Naive thymus-derived CD4-positive, alpha-beta T cell (primary cell): ENCODE measurements around the gene PRDM2. TPM values are rescaled to one million over a fixed set of nuclear protein-coding genes. Genes with fewer than 3 reads are reported as not detected.

Experiments used
- ATAC-seq: fragments of 150-1000 bp; cut with Tn5 transposase; 2 replicates; pipeline ENCODE4 v1.10.0; 2021; ENCODE audit warnings: mild to moderate bottlenecking, moderate library complexity
- CTCF ChIA-PET: fragments of 350-600 bp; sonication (Branson Sonifier 250); formaldehyde crosslinking; loops from one replicate; lab custom pipeline; 2021; ENCODE audit warnings: antibody characterized with exemption; lab: Charles Lee
- POLR2A ChIA-PET: fragments of 350-600 bp; sonication (Branson Sonifier 250); formaldehyde crosslinking; loops from one replicate; lab custom pipeline; 2021; ENCODE audit warnings: antibody characterized with exemption, inconsistent platforms; lab: Charles Lee
- DNase-seq, 9 donors: peaks; one replicate each; pipeline versions ENCODE4 v3.0.0 to v3.0.0-alpha.2; 2020 to 2022; ENCODE audit warnings: mixed read lengths in 1 of 9
- H3K27ac ChIP-seq: one replicate; pipeline ENCODE4 v1.7.0; 2013; ENCODE audit warnings: mild to moderate bottlenecking, low read depth, low read length, moderate library complexity
- H3K27me3 ChIP-seq, 2 donors: one replicate each; pipeline ENCODE4 v1.7.0; 2013; ENCODE audit warnings: low read length in 2 of 2, mild to moderate bottlenecking in 2 of 2, moderate library complexity in 2 of 2; ENCODE audit not compliant: control insufficient read depth in 2 of 2, insufficient read depth in 2 of 2
- H3K36me3 ChIP-seq, 3 experiments: 1 replicate in 2 of 3; 2 replicates in 1 of 3; pipeline ENCODE4 v1.7.0; 2013; ENCODE audit warnings: low read length in 3 of 3, mild to moderate bottlenecking in 3 of 3, moderate library complexity in 1 of 3; ENCODE audit not compliant: insufficient read depth in 3 of 3, control insufficient read depth in 2 of 3
- H3K4me1 ChIP-seq, 2 donors: one replicate each; pipeline ENCODE4 v1.7.0; 2013; ENCODE audit warnings: low read length in 2 of 2, mild to moderate bottlenecking in 2 of 2, moderate library complexity in 1 of 2; ENCODE audit not compliant: control insufficient read depth in 2 of 2, insufficient read depth in 2 of 2
- H3K4me3 ChIP-seq: 2 replicates; pipeline ENCODE4 v1.7.0; 2013; ENCODE audit warnings: mild to moderate bottlenecking, low read length
- H3K9me3 ChIP-seq, 3 experiments: 1 replicate in 2 of 3; 2 replicates in 1 of 3; pipeline ENCODE4 v1.7.0; 2013; ENCODE audit warnings: low read length in 3 of 3; ENCODE audit not compliant: control insufficient read depth in 2 of 3
- H3K27ac Mint-ChIP-seq, 9 donors: one replicate each; pipeline ENCODE4 v1.8.0; 2020 to 2022; ENCODE audit warnings: mixed read lengths in 9 of 9, mild to moderate bottlenecking in 8 of 9, moderate library complexity in 5 of 9, inconsistent platforms in 2 of 9
- H3K27me3 Mint-ChIP-seq, 5 donors: one replicate each; pipeline ENCODE4 v1.8.0; 2021 to 2022; ENCODE audit warnings: mixed read lengths in 5 of 5, mild to moderate bottlenecking in 1 of 5
- H3K36me3 Mint-ChIP-seq, 5 donors: one replicate each; pipeline ENCODE4 v1.8.0; 2020 to 2022; ENCODE audit warnings: mixed read lengths in 5 of 5, mild to moderate bottlenecking in 3 of 5, inconsistent platforms in 1 of 5
- H3K4me1 Mint-ChIP-seq, 7 donors: one replicate each; pipeline ENCODE4 v1.8.0; 2020 to 2022; ENCODE audit warnings: mixed read lengths in 7 of 7, mild to moderate bottlenecking in 3 of 7, inconsistent platforms in 1 of 7
- H3K4me3 Mint-ChIP-seq, 10 donors: one replicate each; pipeline ENCODE4 v1.8.0; 2020 to 2022; ENCODE audit warnings: mild to moderate bottlenecking in 10 of 10, mixed read lengths in 10 of 10, moderate library complexity in 6 of 10, inconsistent platforms in 2 of 10
- H3K9me3 Mint-ChIP-seq, 11 donors: one replicate each; pipeline ENCODE4 v1.8.0; 2020 to 2022; ENCODE audit warnings: mixed read lengths in 11 of 11, mild to moderate bottlenecking in 4 of 11, inconsistent platforms in 1 of 11, moderate library complexity in 1 of 11
- intact Hi-C, 2 donors: fragments of 100-400 bp; cut with micrococcal nuclease; formaldehyde crosslinking; loops; one replicate each; pipeline ENCODE4 v1.15.1; 2023
- polyA plus RNA-seq, 2 donors: library from polyadenylated mRNA; unstranded; fragments of 300-500 nt; fragmentation: Illumina TruSeq; gene quantifications; one replicate each; pipeline ENCODE4 v1.2.3, GENCODE V29; 2021
- total RNA-seq, 6 experiments: library from RNA in 5 of 6; stranded (reverse) in 5 of 6; gene quantifications; 1 replicate in 5 of 6; 2 replicates in 1 of 6; pipeline ENCODE4 v1.2.3 and lab custom pipeline; 2021 to 2026

The PRDM2 gene
- total and polyA plus RNA-seq, 7 experiments from 2014 or later = 16.3 to 142 (median 114) TPM

DNA sequence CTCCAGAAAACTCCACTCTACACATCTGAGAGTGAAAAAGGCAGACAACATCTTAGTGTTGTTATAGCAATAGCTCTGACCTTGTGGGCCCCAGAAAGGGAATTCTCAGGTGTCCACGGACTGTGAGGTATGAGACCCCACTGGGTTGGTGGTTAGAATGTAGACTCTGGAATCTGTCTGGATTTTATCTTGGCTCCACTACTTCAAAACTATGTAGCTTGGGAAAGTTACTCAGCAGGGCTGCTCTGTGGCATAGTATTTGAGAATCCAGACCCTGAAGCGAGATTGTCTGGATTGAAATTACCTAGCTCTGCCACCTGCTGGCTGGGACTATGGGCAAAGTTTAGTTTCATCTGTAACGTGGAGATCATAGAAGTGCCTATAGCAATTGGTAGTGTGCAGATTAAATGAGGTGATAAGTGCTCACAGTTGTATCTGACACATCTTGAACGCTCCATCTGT, 25.8 kb downstream of the PRDM2 start:
- Histone ChIP-seq H3K4me3 (no peak overlapping the region), H3K27me3 (no peaks in the 10 kb centered on the region), H3K27ac (peak overlapping the region; percentile 41), H3K4me1 (peaks cover 18 to 31% of the 10 kb centered on the region in 2 donors), H3K9me3 (no peaks in the 10 kb centered on the region), H3K36me3 (no peaks in the 10 kb centered on the region)
- DNase-seq (peak in 7 of 9 donors; percentile 51 to 74 (median 66)), ATAC-seq (peak; percentile 67)
- Mint-ChIP-seq H3K9me3 (no peaks in the 10 kb centered on the region), H3K27me3 (no peaks in the 10 kb centered on the region), H3K4me3 (no peak overlapping the region), H3K4me1 (peaks cover 28 to 93% (median 63%) of the 10 kb centered on the region in 7 donors), H3K27ac (peak overlapping the region; percentile 17 to 87 (median 34)), H3K36me3 (peaks cover 0 to 6% (median 0%) of the 10 kb centered on the region in 5 donors)
- CTCF ChIA-PET = interaction anchor here (0.6 to 3.8 kb wide), 13 partner anchors 9 to 203 kb away, joined by 3 to 39 read pairs (median 4); no protein-coding TSS in a partner anchor
- intact Hi-C loops = loop anchor here (1.0 kb wide), 3 partner anchors 25 to 235 kb away; partner anchors contain the start of gene PRDM2 (in 1 of the 2)
- POLR2A ChIA-PET = interaction anchor here (0.6 to 14.2 kb wide), 11 partner anchors 9 to 63 kb away, joined by 3 to 206 read pairs (median 4); no protein-coding TSS in a partner anchor

DNA sequence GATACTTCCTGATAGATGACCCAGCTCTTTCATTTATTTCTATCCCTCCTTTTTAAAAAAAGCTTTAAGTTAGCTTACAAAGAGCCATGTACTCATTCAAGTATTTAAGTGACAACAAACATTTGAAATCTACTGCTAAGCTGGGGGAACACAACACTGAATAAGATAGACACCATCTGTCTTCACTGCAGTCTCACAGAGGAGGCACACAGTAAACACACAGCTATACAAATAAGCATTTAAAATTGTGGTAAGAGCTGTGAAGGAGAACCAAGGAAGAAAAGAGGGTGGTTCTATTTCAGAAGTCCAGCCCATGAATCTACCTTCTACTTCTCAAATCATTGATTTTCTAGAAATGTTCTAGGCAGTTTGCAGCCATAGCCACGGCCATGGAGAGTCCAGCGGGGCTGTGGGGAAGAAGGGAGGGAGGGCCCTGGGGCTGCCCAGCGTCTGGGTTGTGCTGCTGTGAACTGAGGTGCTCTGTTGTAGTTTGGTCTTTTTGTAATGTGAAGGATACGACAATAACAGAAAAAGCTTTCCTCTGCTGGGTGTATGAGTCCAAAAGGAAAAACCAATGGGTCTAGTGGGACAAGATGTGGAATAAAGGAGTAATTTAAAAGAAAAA, 28.2 kb downstream of the PRDM2 start:
- H3K36me3 Mint-ChIP-seq = peaks cover 0 to 2% (median 0%) of the 10 kb centered on the region in 5 donors
- H3K27ac ChIP-seq = no peak overlapping the region
- H3K9me3 Mint-ChIP-seq = no peaks in the 10 kb centered on the region
- H3K36me3 ChIP-seq = no peaks in the 10 kb centered on the region
- POLR2A ChIA-PET = interaction anchor here (0.5 to 14.2 kb wide), 8 partner anchors 17 to 55 kb away, joined by 3 to 206 read pairs (median 4); no protein-coding TSS in a partner anchor
- CTCF ChIA-PET = interaction anchor here (0.8 to 1.9 kb wide), 2 partner anchors 21 kb away, joined by 3 to 6 read pairs; no protein-coding TSS in a partner anchor
- H3K27ac Mint-ChIP-seq = peak overlapping the region; percentile 65 to 100 (median 97)
- peaks cover 42 to 99% (median 83%) of the 10 kb centered on the region in 7 donors for H3K4me1 Mint-ChIP-seq
- H3K9me3 ChIP-seq = no peaks in the 10 kb centered on the region
- H3K27me3 ChIP-seq = no peaks in the 10 kb centered on the region
- no peak overlapping the region for H3K4me3 ChIP-seq
- DNase-seq (no peak), ATAC-seq (no peak)
- no peaks in the 10 kb centered on the region for H3K27me3 Mint-ChIP-seq
- intact Hi-C loops = no loop called here
- peak overlapping the region in 1 of 10 donors; percentile 16 for H3K4me3 Mint-ChIP-seq
- peaks cover 39 to 44% of the 10 kb centered on the region in 2 donors for H3K4me1 ChIP-seq

DNA sequence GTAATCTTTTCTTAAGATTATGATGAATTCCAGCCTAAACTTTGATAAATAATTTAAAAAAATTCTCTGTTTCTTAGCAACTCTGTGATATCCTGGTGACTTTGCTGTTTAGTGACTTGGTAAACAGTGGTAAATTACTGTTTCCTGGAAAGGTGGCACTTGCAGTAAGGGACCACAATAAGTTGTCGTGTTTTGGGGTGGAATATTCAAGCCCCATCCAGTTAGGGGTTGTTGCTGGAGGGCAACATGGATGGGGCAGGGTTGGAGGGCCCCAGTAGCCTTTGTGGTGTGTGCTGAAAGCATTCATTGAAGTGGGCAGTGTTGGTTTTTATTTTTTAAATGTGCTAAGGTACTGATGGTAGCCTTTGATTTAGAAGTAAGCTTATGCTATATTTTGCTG, 30.3 kb downstream of the PRDM2 start:
- Mint-ChIP-seq H3K4me1 (peaks cover 50 to 99% (median 87%) of the 10 kb centered on the region in 7 donors), H3K36me3 (peaks cover 0 to 4% (median 0%) of the 10 kb centered on the region in 5 donors), H3K4me3 (peak overlapping the region; percentile 70 to 91 (median 86)), H3K27ac (peak overlapping the region; percentile 96 to 100 (median 98)), H3K9me3 (no peaks in the 10 kb centered on the region), H3K27me3 (no peaks in the 10 kb centered on the region)
- Histone ChIP-seq H3K9me3 (no peaks in the 10 kb centered on the region), H3K4me3 (peak overlapping the region; percentile 18), H3K36me3 (no peaks in the 10 kb centered on the region), H3K27ac (peak overlapping the region; percentile 81), H3K4me1 (peaks cover 56 to 60% of the 10 kb centered on the region in 2 donors), H3K27me3 (no peaks in the 10 kb centered on the region)
- intact Hi-C loops = loop anchor here in 1 of 2 donors (2.0 to 5.0 kb wide), 2 partner anchors 37 to 79 kb away; no protein-coding TSS in a partner anchor
- CTCF ChIA-PET = interaction anchor here (0.6 to 1.9 kb wide), 6 partner anchors 17 to 1545 kb away, joined by 3 to 7 read pairs (median 4); no protein-coding TSS in a partner anchor
- ATAC-seq = no peak
- DNase-seq = peak in 4 of 9 donors; percentile 22 to 33 (median 26)
- POLR2A ChIA-PET = interaction anchor here (0.6 to 14.2 kb wide), 10 partner anchors 9 to 51 kb away, joined by 3 to 206 read pairs (median 4); no protein-coding TSS in a partner anchor

DNA sequence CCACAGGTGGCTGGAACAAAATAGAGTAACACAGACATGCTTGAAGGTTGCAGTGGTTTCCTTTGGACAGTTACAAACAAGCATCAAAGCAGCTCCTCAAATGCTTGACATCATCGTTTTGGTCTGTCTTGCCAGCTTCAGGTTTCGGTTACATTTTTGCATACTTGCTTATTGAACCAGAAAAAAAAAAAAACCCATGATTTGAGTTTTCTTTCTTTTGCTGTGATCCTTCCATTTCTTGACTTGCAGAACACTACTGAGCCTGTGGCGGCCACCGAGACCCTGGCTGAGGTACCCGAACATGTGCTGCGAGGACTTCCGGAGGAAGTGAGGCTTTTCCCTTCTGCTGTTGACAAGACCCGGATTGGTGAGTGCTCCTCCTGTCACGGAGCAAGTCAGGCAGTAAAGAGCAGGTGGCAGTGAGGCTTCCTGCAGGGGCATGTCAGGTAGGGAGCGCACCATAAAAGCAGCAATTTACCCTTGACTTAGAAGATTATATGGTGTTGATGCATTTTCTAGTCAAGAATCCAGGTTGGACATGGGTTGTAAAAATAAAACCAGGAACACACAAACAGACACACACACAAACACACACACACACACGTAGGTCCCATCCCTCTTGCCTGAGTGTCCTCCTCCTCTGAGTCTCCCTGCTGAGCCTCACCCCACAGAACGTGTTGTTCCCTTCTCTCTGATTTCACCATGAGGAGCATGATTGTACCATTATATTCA, 30.9 kb downstream of the PRDM2 start:
- DNase-seq (peak; percentile 56 to 96 (median 92)), ATAC-seq (peak; percentile 94)
- peak overlapping the region; percentile 81 for H3K27ac ChIP-seq
- Mint-ChIP-seq H3K9me3 (no peaks in the 10 kb centered on the region), H3K4me3 (peak overlapping the region; percentile 70 to 91 (median 86)), H3K27ac (peak overlapping the region; percentile 96 to 100 (median 98)), H3K27me3 (no peaks in the 10 kb centered on the region), H3K36me3 (peaks cover 0 to 10% (median 0%) of the 10 kb centered on the region in 5 donors), H3K4me1 (peaks cover 50 to 99% (median 87%) of the 10 kb centered on the region in 7 donors)
- H3K27me3 ChIP-seq = no peaks in the 10 kb centered on the region
- H3K4me3 ChIP-seq = peak overlapping the region; percentile 41
- H3K9me3 ChIP-seq = no peaks in the 10 kb centered on the region
- no peaks in the 10 kb centered on the region for H3K36me3 ChIP-seq
- peaks cover 50 to 58% of the 10 kb centered on the region in 2 donors for H3K4me1 ChIP-seq
- POLR2A ChIA-PET = interaction anchor here (0.6 to 14.2 kb wide), 12 partner anchors 13 to 51 kb away, joined by 3 to 206 read pairs (median 6); no protein-coding TSS in a partner anchor
- intact Hi-C loops = loop anchor here (1.0 to 5.0 kb wide), 6 partner anchors 10 to 78 kb away; partner anchors contain the start of gene PRDM2 (in 1 of the 2)
- CTCF ChIA-PET = interaction anchor here (0.6 to 1.7 kb wide), 4 partner anchors 27 to 1546 kb away, joined by 3 to 7 read pairs (median 4); no protein-coding TSS in a partner anchor

DNA sequence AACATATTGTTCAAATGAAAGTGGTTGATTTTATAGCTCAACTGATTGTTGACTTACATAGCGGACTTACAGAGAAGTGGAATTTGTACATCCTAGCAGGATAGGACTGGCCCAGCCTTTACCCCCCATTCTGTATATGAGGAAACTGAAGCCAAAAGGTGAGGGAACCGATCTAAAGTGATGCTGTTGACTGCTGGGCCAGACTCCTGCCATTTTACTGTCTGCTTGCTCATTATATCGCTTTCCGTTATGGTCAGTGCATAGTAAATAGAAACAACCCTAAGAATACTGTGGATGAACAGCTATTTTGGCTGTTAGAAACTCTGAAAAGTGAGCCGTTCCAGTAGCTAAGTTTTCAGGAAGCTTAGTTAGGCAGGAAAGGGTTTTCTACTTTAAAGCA, 31.9 kb downstream of the PRDM2 start:
- H3K27ac ChIP-seq = peak overlapping the region; percentile 81
- H3K27ac Mint-ChIP-seq = peak overlapping the region; percentile 96 to 100 (median 98)

More for the DNA sequence above, 31.9 kb downstream of the PRDM2 start:
- Histone ChIP-seq H3K36me3 (no peaks in the 10 kb centered on the region), H3K27me3 (no peaks in the 10 kb centered on the region), H3K4me3 (no peak overlapping the region), H3K4me1 (peaks cover 47 to 55% of the 10 kb centered on the region in 2 donors), H3K9me3 (no peaks in the 10 kb centered on the region)
- peaks cover 0 to 10% (median 0%) of the 10 kb centered on the region in 5 donors for H3K36me3 Mint-ChIP-seq
- CTCF ChIA-PET = interaction anchor here (0.7 to 1.4 kb wide), 4 partner anchors 16 to 48 kb away, joined by 3 to 5 read pairs (median 4); no protein-coding TSS in a partner anchor
- intact Hi-C loops = loop anchor here (1.0 to 5.0 kb wide), 6 partner anchors 9 to 77 kb away; partner anchors contain the start of gene PRDM2 (in 1 of the 2)
- H3K27me3 Mint-ChIP-seq = no peaks in the 10 kb centered on the region
- peaks cover 43 to 92% (median 82%) of the 10 kb centered on the region in 7 donors for H3K4me1 Mint-ChIP-seq
- H3K4me3 Mint-ChIP-seq = peak overlapping the region; percentile 35 to 91 (median 82)
- no peaks in the 10 kb centered on the region for H3K9me3 Mint-ChIP-seq
- no peak for ATAC-seq
- no peak for DNase-seq
- POLR2A ChIA-PET = interaction anchor here (0.7 to 14.2 kb wide), 11 partner anchors 12 to 52 kb away, joined by 3 to 206 read pairs (median 7); partner anchors contain the start of gene PRDM2
